Activated T-helper 1 cell treated with anti-CD3 and anti-CD28 coated beads, Interleukin-12 subunit alpha, Interleukin-12 subunit beta, Interleukin-2, Interleukin-4 antibody, amounts not matched to agents 30 ng/mL and 10 ng/mL and 1 ng/mL, durations not matched to agents 14 hours and 24 hours and 36 hours (primary cell): ENCODE measurements around the gene SOX10. TPM values are rescaled to one million over a fixed set of nuclear protein-coding genes. Genes with fewer than 3 reads are reported as not detected.

Experiments
- DNase-seq: peaks from one replicate; pipeline ENCODE4 v3.0.0; 2021; ENCODE audit warnings: low spot score
- H3K27ac Mint-ChIP-seq: one replicate; pipeline ENCODE4 v1.8.0; 2021; ENCODE audit warnings: mild to moderate bottlenecking, mixed read lengths
- H3K27me3 Mint-ChIP-seq: one replicate; pipeline ENCODE4 v1.8.0; 2022; ENCODE audit warnings: mild to moderate bottlenecking, moderate library complexity, mixed read lengths; ENCODE audit not compliant: insufficient read depth
- H3K36me3 Mint-ChIP-seq: one replicate; pipeline ENCODE4 v1.8.0; 2021; ENCODE audit warnings: low read depth, mixed read lengths
- H3K4me1 Mint-ChIP-seq: one replicate; pipeline ENCODE4 v1.8.0; 2021; ENCODE audit warnings: low read depth, mixed read lengths
- H3K4me3 Mint-ChIP-seq: one replicate; pipeline ENCODE4 v1.8.0; 2021; ENCODE audit warnings: mild to moderate bottlenecking, moderate library complexity, mixed read lengths
- H3K9me3 Mint-ChIP-seq: one replicate; pipeline ENCODE4 v1.8.0; 2021; ENCODE audit warnings: mixed read lengths
- intact Hi-C: fragments of 100-400 bp; cut with micrococcal nuclease; formaldehyde crosslinking; loops from one replicate; pipeline ENCODE4 v1.15.1; 2024
- total RNA-seq: library from RNA; stranded (reverse); gene quantifications from 2 replicates; pipeline ENCODE4 v1.2.3, GENCODE V29; 2022

The SOX10 gene
- total RNA-seq, 1 donor from 2014 or later, result not detected

- Mint-ChIP-seq H3K9me3 (no peaks in the 10 kb centered on the region), H3K36me3 (no peaks in the 10 kb centered on the region), H3K27me3 (no peaks in the 10 kb centered on the region), H3K27ac (no peak overlapping the region), H3K4me1 (no peaks in the 10 kb centered on the region), H3K4me3 (no peak overlapping the region)
- DNase-seq, result no peak
- intact Hi-C loops, result no loop called here
These were observed 38.7 kb upstream of the SOX10 start for GRCh38 chr22:38023045-38023444.

GRCh38 chr22:38021206-38021605 lies 36.9 kb upstream of the SOX10 start:
- no peak for DNase-seq
- Mint-ChIP-seq H3K9me3 (no peaks in the 10 kb centered on the region), H3K4me3 (no peak overlapping the region), H3K27ac (no peak overlapping the region), H3K36me3 (no peaks in the 10 kb centered on the region), H3K27me3 (no peaks in the 10 kb centered on the region), H3K4me1 (no peaks in the 10 kb centered on the region)
- intact Hi-C loops, result no loop called here

- Mint-ChIP-seq H3K4me1 (no peaks in the 10 kb centered on the region), H3K27me3 (no peaks in the 10 kb centered on the region), H3K9me3 (no peaks in the 10 kb centered on the region), H3K36me3 (no peaks in the 10 kb centered on the region), H3K27ac (no peak overlapping the region), H3K4me3 (no peak overlapping the region)
- no peak for DNase-seq
- intact Hi-C loops, result no loop called here
These were observed 34.8 kb upstream of the SOX10 start for GRCh38 chr22:38018938-38019827.

- H3K4me3 Mint-ChIP-seq, result no peak overlapping the region
- intact Hi-C loops, result no loop called here
These were observed 33.9 kb upstream of the SOX10 start for GRCh38 chr22:38017939-38018885.

DNA sequence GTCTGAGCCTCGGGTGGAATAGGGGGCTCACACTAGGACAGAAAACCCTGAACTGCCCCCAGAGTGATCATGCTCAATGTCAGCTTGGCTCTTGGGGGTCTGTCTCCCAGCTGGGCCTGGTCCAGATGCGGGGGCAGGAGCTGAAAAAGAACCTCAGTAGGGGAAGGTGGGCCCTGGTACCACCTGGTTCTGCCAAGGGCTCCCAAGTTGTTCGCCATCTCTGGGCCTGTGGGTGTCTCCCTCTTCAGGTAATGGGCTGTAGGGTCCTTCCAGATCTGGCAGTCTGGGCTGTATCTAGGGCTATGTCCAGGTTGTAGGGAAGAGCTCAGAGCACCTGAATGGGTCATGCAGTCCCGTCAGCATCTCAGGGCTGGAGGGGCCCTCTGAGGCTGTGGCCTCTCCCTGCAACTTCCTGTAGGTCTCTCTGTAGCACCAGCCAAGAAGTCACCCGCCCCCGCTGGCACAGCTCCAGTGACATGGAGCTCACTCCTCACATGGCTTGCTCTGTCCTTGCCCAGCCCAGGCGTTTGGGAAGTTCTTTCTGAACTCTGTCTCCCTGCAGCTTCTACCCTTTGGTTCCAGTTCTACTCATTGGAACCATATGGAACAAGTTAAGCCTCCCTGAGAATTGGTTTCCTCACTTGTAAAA lies 33.0 kb upstream of the SOX10 start:
- Mint-ChIP-seq H3K36me3 (no peaks in the 10 kb centered on the region), H3K27me3 (no peaks in the 10 kb centered on the region), H3K27ac (no peak overlapping the region), H3K4me1 (no peaks in the 10 kb centered on the region), H3K4me3 (no peak overlapping the region), H3K9me3 (no peaks in the 10 kb centered on the region)
- DNase-seq, result no peak
- intact Hi-C loops, result no loop called here

More at GRCh38 chr22:38017939-38018885, 33.9 kb upstream of the SOX10 start:
- no peak for DNase-seq
- H3K4me1 Mint-ChIP-seq, result no peaks in the 10 kb centered on the region
- H3K27me3 Mint-ChIP-seq, result no peaks in the 10 kb centered on the region
- H3K27ac Mint-ChIP-seq, result no peak overlapping the region
- H3K9me3 Mint-ChIP-seq, result no peaks in the 10 kb centered on the region
- no peaks in the 10 kb centered on the region for H3K36me3 Mint-ChIP-seq

DNA sequence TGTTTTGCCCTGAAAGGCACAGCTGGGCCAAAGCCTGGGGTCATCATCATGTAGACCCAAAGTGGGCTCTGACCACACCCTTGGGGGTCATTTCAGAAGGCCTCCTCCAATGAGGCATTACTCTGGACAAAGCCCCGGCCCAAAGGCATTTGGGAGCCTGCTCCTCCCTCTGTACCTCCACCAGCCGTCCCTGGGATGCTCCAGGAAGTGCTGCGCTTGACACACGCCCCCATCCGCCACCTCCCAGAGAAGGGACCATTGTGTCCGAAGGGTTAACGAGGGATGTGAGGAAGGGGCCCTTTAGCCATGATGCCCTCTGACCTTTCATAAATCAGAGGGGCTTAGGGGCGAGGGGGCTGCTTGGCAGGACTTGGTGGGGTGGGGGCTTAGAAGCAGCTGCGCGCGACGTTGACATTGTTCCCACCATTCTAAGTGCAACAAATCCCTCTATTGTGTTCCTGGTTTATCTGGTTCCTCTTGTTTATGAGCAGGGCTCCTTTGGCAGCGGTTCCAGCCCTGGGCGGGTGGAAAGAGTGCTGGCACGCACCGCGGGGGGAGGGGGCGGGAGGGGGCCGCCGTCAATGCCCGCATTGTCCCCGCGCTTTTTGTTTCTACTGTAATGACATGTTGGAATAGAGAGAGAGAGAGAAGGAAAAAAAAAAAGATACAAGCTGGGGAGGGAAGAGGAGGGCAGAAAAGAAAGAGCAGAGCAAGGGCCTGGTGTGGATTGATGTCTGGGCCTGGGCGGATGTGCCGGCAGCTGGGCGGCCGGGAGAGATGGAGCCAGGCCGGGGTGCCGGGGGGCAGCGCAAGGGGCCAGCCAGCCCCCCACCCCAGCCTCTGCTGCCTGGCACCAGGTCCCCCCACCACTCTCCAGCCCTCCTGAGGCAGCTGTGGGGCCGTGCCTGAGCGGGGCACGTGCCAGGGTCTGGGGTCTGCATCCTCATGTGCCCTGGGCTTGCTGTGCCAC lies 32.1 kb upstream of the SOX10 start:
- Mint-ChIP-seq H3K4me3 (no peak overlapping the region), H3K4me1 (no peaks in the 10 kb centered on the region), H3K9me3 (no peaks in the 10 kb centered on the region), H3K27me3 (no peaks in the 10 kb centered on the region), H3K36me3 (no peaks in the 10 kb centered on the region), H3K27ac (no peak overlapping the region)
- intact Hi-C loops, result no loop called here
- DNase-seq, result no peak

- Mint-ChIP-seq H3K9me3 (no peaks in the 10 kb centered on the region), H3K4me1 (no peaks in the 10 kb centered on the region), H3K27me3 (no peaks in the 10 kb centered on the region), H3K4me3 (no peak overlapping the region), H3K36me3 (no peaks in the 10 kb centered on the region), H3K27ac (no peak overlapping the region)
- no peak for DNase-seq
- intact Hi-C loops, result no loop called here
These were observed 29.7 kb upstream of the SOX10 start for GRCh38 chr22:38014083-38014482.

DNA sequence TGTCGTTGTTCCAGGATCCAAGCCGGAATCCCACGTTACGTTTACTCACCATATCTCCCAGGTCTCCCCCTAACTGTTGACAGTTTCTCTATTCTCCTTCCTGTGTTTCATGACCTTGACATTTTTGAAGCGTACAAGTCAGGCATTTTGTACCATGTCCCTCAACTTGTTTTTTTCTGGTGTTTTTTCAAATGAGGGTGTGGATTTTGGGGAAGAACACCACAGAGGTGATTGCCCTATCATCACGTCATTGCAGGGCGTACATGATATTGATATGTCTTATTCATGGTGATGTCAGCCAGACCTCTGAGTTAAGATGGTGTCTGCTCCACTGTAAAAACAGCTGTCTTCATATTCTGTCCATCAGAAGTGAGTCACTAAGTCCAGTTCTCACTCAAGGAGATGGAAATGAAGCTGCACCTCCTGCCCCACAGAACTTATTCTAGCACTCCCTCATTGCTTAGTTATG lies 28.3 kb upstream of the SOX10 start:
- H3K4me1 Mint-ChIP-seq, result no peaks in the 10 kb centered on the region
- H3K27ac Mint-ChIP-seq, result no peak overlapping the region
- H3K4me3 Mint-ChIP-seq, result no peak overlapping the region
- H3K9me3 Mint-ChIP-seq, result no peaks in the 10 kb centered on the region
- H3K27me3 Mint-ChIP-seq, result no peaks in the 10 kb centered on the region
- intact Hi-C loops, result no loop called here
- no peak for DNase-seq
- H3K36me3 Mint-ChIP-seq, result no peaks in the 10 kb centered on the region

DNA sequence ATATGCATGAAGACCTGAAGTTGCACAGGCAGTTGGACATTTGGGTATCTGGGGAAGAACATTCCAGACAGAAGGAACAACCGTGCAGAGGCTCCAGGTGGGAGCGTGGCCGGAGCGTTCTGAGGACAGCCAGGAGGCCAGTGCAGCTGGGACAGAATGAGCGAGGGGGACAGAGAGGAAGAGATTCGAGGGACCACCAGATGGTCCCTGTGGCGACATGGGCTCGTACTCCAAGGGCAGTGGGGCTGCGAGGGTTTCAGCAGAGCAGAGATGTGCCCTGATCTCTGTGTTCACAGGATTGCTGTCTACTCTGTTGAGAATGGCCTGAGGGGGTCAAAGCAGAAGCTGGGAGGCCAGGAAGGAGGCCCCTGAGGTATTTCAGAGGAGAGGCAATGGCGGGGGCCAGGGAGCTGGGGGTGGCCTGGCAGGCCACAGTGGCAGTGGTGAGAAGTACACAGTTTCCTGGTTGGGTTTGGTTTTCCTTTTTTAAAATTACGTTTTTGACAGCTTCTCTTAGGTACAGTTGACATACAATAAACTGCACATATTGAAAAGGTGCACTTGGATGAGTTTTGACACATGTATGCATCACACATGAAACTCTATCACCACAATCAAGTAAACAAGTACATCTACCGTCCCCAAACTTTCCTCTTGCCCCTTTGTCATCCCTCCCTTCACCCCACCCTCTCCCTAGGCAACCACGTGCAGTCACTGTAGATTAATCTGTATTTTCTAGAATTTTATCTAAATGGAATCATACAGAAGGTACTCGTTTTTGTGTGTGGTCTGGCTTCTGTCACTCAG lies 24.8 kb upstream of the SOX10 start:
- H3K27ac Mint-ChIP-seq, result no peak overlapping the region
- intact Hi-C loops, result no loop called here
- no peak for DNase-seq
- H3K27me3 Mint-ChIP-seq, result no peaks in the 10 kb centered on the region
- no peaks in the 10 kb centered on the region for H3K9me3 Mint-ChIP-seq
- H3K36me3 Mint-ChIP-seq, result no peaks in the 10 kb centered on the region
- H3K4me1 Mint-ChIP-seq, result no peaks in the 10 kb centered on the region
- H3K4me3 Mint-ChIP-seq, result no peak overlapping the region

DNA sequence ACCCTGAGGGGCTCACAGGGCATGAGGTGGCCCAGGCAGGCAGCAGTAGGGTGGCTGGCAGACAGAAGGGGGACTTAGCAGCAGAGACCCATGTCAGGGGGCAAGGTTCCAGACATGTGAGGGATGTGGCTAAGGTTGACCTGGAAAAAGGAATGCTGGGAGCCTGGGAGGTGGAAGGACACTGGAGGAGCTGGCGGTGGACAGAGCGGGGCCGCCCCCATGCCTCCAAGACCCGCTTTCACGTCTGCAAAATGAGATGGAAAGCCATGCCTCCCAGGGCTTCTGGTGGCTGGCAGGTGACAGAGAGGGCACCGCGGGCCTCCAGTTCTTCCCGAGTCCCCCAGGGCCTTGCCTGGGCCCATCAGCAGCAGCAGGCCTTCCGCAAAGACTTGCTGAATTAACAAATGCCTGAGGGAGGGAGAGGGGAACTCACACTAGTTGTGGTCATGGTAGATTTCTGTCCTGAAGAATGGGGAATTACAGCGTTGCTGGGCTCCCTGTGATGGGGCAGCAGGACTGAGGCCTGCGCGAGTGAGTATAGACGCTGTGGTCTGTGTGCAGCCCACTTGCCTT lies 23.1 kb upstream of the SOX10 start:
- no peak overlapping the region for H3K27ac Mint-ChIP-seq
- no peaks in the 10 kb centered on the region for H3K36me3 Mint-ChIP-seq
- H3K4me3 Mint-ChIP-seq, result no peak overlapping the region
- H3K27me3 Mint-ChIP-seq, result no peaks in the 10 kb centered on the region
- no peaks in the 10 kb centered on the region for H3K4me1 Mint-ChIP-seq
- DNase-seq, result no peak
- H3K9me3 Mint-ChIP-seq, result no peaks in the 10 kb centered on the region
- intact Hi-C loops, result no loop called here

DNA sequence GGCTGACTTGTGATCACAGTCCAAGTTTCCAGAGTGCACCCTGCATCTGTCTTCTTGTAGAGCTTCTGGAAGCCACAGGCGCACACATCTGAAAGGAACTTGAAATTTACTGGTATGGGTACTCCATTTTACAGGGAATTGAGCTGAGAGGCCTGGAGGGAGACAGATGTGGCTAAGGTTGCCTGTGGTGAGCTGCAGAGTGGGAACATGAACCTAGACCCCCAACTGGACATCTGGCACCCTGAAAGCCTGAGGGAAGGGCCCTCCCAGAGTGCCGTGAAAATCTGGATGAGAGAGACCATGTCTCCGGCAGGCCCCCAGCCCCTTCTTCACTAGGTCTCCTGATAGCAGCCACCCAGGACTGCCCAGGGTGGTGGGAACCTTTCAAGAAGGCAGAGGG lies 22.6 kb upstream of the SOX10 start:
- Mint-ChIP-seq H3K4me3 (no peak overlapping the region), H3K27ac (no peak overlapping the region), H3K9me3 (no peaks in the 10 kb centered on the region), H3K36me3 (no peaks in the 10 kb centered on the region), H3K27me3 (no peaks in the 10 kb centered on the region), H3K4me1 (no peaks in the 10 kb centered on the region)
- no peak for DNase-seq
- intact Hi-C loops, result no loop called here
